Gastrocnemius medialis (tissue), 4 donors: ENCODE results near the gene ARSB. TPM values are rescaled to one million over a fixed set of nuclear protein-coding genes. Genes with fewer than 3 reads are reported as not detected.

Experiments used
- ATAC-seq, 2 donors: fragments of 150-250 bp; one replicate each; pipeline ENCODE4 v1.9.1; 2016
- DNase-seq, 2 donors: peaks; one replicate each; pipeline ENCODE4 v3.0.0-alpha.2; 2019
- H3K27ac ChIP-seq, 4 donors: fragments of 200-600 bp; sonication (generic); 1 replicate in 1 of 4; 2 replicates in 3 of 4; pipeline ENCODE4 v1.5.1; 2016 to 2018; ENCODE audit warnings: mild to moderate bottlenecking in 2 of 4, moderate library complexity in 1 of 4
- H3K27me3 ChIP-seq, 3 donors: fragments of 200-600 bp; sonication (generic) in 2 of 3; 1 replicate in 1 of 3; 2 replicates in 2 of 3; pipeline versions ENCODE4 v1.5.1 to v1.6.0; 2016 to 2019; ENCODE audit warnings: mild to moderate bottlenecking in 1 of 3, moderate library complexity in 1 of 3
- H3K36me3 ChIP-seq, 2 donors: fragments of 200-600 bp; sonication (generic) in 1 of 2; one replicate each; pipeline ENCODE4 v1.5.1; 2017 to 2018
- H3K4me1 ChIP-seq, 2 donors: fragments of 200-600 bp; sonication (generic) in 1 of 2; one replicate each; pipeline ENCODE4 v1.5.1; 2016 to 2017; ENCODE audit warnings: mild to moderate bottlenecking in 2 of 2
- H3K4me3 ChIP-seq, 4 donors: fragments of 200-600 bp; sonication (generic) in 3 of 4; 1 replicate in 1 of 4; 2 replicates in 3 of 4; pipeline ENCODE4 v1.5.1; 2016 to 2019; ENCODE audit warnings: mild to moderate bottlenecking in 2 of 4
- H3K9me3 ChIP-seq, 3 donors: fragments of 200-600 bp; sonication (generic) in 2 of 3; 1 replicate in 1 of 3; 2 replicates in 2 of 3; pipeline ENCODE4 v1.5.1; 2016 to 2019
- CTCF ChIP-seq, 5 experiments: fragments of 450-650 bp in 3 of 5; fragments of 200-600 bp in 2 of 5; sonication (generic) in 2 of 5; IDR thresholded peaks in 4 of 5; conservative IDR thresholded peaks in 1 of 5; 1 replicate in 4 of 5; 2 replicates in 1 of 5; pipeline ENCODE4 v1.5.1; 2016 to 2019; ENCODE audit warnings: antibody characterized with exemption in 5 of 5, mild to moderate bottlenecking in 3 of 5, moderate library complexity in 3 of 5
- POLR2A ChIP-seq, 2 donors: fragments of 450-650 bp; IDR thresholded peaks; one replicate each; pipeline ENCODE4 v1.6.1; 2017; ENCODE audit warnings: antibody characterized with exemption in 2 of 2, mild to moderate bottlenecking in 2 of 2, moderate library complexity in 2 of 2
- in situ Hi-C, 4 donors: fragments of 200-750 bp; cut with MboI; loops; one replicate each; pipeline versions ENCODE4 v1.15.0 to v1.8.0; 2017; ENCODE audit warnings: low sequenced_read_pairs in 4 of 4
- intact Hi-C: fragments of 100-400 bp; cut with DNase I; formaldehyde crosslinking; loops from one replicate; pipeline ENCODE4 v1.15.1; 2023; ENCODE audit warnings: low total_unique reads
- total RNA-seq, 4 donors: library from RNA; depleted of rRNA; stranded (reverse); fragments of >200 nt; gene quantifications; one replicate each; pipeline versions ENCODE4 v1.1.0 to v1.2.3, GENCODE V29; 2016

ARSB gene
- total RNA-seq, 4 donors from 2014 or later = 3.2 to 8.3 (median 5.1) TPM

DNA sequence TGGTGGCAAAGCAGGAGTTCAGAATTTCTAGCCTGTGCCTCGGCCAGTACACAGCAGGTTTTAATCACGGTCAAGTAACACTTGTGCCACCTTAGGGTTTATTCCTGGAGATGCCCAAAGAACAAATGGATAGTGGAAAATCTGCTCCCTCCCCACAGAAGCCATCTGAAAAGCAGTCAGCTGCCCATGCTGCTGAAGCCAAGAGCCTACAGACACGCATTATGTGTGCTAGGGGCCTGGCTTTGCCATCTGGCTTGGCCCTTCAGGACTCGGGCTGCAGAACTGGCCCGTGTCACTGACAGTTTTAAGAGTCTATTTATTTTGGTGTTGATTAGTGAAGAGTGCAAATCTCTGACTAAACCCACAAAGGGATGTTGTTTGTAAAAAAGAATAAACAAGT lies 11.1 kb downstream of the ARSB start:
- Histone ChIP-seq H3K4me1 (peaks cover 16 to 17% of the 10 kb centered on the region in 2 donors), H3K27ac (no peak overlapping the region), H3K27me3 (no peaks in the 10 kb centered on the region), H3K9me3 (no peaks in the 10 kb centered on the region), H3K36me3 (no peaks in the 10 kb centered on the region), H3K4me3 (no peak overlapping the region)
- in situ Hi-C loops = loop anchor here in 3 of 4 donors (25.0 kb wide), 3 partner anchors 437 to 662 kb away; no protein-coding TSS in a partner anchor
- TF ChIP-seq CTCF (IDR thresholded peaks at IDR 0.05 in 4 of 5, conservative IDR thresholded peaks at IDR 0.05 in 1 of 5) (no peak), POLR2A (IDR thresholded peaks at IDR 0.05) (no peak)
- intact Hi-C loops = no loop called here
- DNase-seq (no peak), ATAC-seq (peak; percentile 30 to 41)

DNA sequence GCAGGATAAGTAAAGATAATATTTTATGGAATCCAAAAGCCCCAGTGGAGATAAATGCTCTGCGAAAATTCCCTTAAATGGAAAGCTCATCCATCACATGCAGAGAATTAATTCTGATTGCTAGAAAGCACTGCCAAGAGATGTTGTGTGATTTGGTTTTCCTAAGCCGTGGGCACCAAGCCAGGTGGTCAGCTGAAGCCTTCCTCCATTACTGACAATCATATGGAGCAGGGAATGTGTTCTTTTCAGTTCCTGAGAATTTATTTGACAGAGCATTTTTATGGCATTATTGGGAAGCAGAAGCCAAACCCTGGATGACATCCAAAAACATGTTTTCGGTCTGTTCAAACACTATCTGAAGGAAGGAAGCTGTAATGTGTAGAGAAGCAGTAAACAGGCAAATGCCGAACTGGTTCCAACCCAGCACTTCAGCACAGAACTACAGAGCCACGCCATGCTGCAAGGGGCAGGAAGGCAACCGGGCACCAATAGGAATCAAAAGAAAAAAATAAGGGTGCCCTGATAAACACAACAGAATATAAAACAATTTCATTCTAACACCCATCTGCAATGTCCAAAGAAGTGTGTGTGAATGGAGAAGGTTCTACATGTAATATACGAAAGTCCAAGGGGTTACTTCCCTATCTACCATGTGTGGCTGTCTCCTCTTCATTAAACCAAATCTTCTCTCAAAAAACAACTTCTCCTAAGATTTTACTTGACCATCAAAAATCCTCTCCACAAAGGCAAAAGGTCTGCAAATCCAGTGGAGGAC lies 12.3 kb downstream of the ARSB start:
- DNase-seq (peak in 1 of 2 donors; percentile 5), ATAC-seq (no peak)
- Histone ChIP-seq H3K9me3 (no peaks in the 10 kb centered on the region), H3K4me3 (peak overlapping the region in 1 of 4 donors; percentile 7), H3K27me3 (no peaks in the 10 kb centered on the region), H3K36me3 (no peaks in the 10 kb centered on the region), H3K27ac (no peak overlapping the region), H3K4me1 (peaks cover 16 to 17% of the 10 kb centered on the region in 2 donors)
- in situ Hi-C loops (loop anchor here in 3 of 4 donors (25.0 kb wide), 3 partner anchors 436 to 661 kb away; no protein-coding TSS in a partner anchor), intact Hi-C loops (no loop called here)
- TF ChIP-seq POLR2A (IDR thresholded peaks at IDR 0.05) (no peak), CTCF (IDR thresholded peaks at IDR 0.05 in 4 of 5, conservative IDR thresholded peaks at IDR 0.05 in 1 of 5) (no peak)

DNA sequence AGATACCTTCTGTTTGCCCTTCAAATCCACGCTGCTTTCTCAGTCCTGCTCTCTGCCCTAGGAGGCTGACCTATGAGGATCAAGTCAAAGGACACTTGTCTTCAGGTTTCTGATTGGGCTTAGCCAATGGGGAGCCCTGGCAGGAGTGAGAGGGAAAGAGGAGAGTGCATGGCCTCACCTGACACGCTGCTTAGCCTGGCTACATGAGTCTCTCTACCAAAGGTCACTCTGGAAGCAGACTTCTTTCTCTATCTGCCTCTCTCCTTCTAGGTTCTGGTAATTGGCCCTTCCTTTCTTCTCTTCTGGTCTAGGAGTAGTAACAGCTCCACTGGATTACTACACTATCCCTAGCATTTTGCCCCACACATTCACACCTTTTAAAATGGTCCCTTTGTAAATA lies 13.1 kb downstream of the ARSB start:
- Histone ChIP-seq H3K4me3 (no peak overlapping the region), H3K4me1 (peaks cover 16 to 17% of the 10 kb centered on the region in 2 donors), H3K27ac (no peak overlapping the region), H3K36me3 (no peaks in the 10 kb centered on the region), H3K27me3 (no peaks in the 10 kb centered on the region), H3K9me3 (no peaks in the 10 kb centered on the region)
- DNase-seq = no peak
- ATAC-seq = no peak
- in situ Hi-C loops = loop anchor here in 3 of 4 donors (25.0 kb wide), 3 partner anchors 435 to 660 kb away; no protein-coding TSS in a partner anchor
- intact Hi-C loops = no loop called here
- no peak for TF ChIP-seq POLR2A (IDR thresholded peaks at IDR 0.05)
- TF ChIP-seq CTCF (IDR thresholded peaks at IDR 0.05 in 4 of 5, conservative IDR thresholded peaks at IDR 0.05 in 1 of 5) = no peak

DNA sequence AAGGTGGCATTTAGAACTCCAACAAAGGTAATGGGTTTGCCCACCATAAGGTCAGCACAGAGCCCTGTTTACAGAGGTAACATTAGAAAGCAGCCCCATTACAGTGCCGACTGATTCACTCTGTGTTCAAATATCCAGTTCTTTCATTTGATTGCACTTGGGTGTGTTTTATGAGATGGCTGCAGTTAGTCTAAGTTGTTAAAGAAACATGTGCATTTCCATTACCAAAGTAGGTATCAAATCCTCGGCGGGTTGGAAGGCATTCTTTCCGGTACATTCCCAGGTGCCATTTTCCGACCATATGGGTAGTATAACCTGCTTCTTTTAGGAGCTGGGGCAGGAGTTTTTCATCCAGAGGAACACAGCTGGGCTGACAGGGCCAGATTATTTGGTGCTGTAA lies 16.3 kb downstream of the ARSB start:
- Histone ChIP-seq H3K27ac (no peak overlapping the region), H3K36me3 (no peaks in the 10 kb centered on the region), H3K27me3 (no peaks in the 10 kb centered on the region), H3K9me3 (no peaks in the 10 kb centered on the region), H3K4me1 (peaks cover 9% of the 10 kb centered on the region in 2 donors), H3K4me3 (no peak overlapping the region)
- DNase-seq (no peak), ATAC-seq (no peak)
- intact Hi-C loops = loop anchor here (5.0 kb wide), 2 partner anchors 431 to 501 kb away; no protein-coding TSS in a partner anchor
- in situ Hi-C loops = loop anchor here (10.0 to 25.0 kb wide), 6 partner anchors 64 to 656 kb away; no protein-coding TSS in a partner anchor
- TF ChIP-seq CTCF (IDR thresholded peaks at IDR 0.05 in 4 of 5, conservative IDR thresholded peaks at IDR 0.05 in 1 of 5) (no peak), POLR2A (IDR thresholded peaks at IDR 0.05) (no peak)
